Measurements from ENCODE around the gene ALOX5AP. TPM values are rescaled to one million over a fixed set of nuclear protein-coding genes. Genes with fewer than 3 reads are reported as not detected.

ALOX5AP gene
- total and polyA plus RNA-seq, 9 of the 15 experiments (the other 6 are each of a cell fraction or from before 2014, with no cell fraction given): 0.31 TPM; not detected in 8

- no peak for TF ChIP-seq ZBED1 (IDR thresholded peaks at IDR 0.05)
- TF ChIP-seq NFE2L1 (tag; IDR thresholded peaks at IDR 0.05; ENCODE audit: borderline replicate concordance, low read depth): no peak
- no peak for TF ChIP-seq NCOA2 (IDR thresholded peaks at IDR 0.05; ENCODE audit: partially characterized antibody in 2 of 2)
- no peak for TF ChIP-seq POLR2G (IDR thresholded peaks at IDR 0.05; ENCODE audit: low read depth, low read length)
- no peak for TF ChIP-seq NFATC3 (IDR thresholded peaks at IDR 0.05)
- no peak for TF ChIP-seq DIDO1 (tag; IDR thresholded peaks at IDR 0.05; ENCODE audit: low read depth)
- no peak for TF ChIP-seq CEBPB (tag; IDR thresholded peaks at IDR 0.05)
- no peak for TF ChIP-seq THRAP3 (IDR thresholded peaks at IDR 0.05; ENCODE audit: borderline replicate concordance)
- no peak for TF ChIP-seq ZNF780A (CRISPR knock-in tag; IDR thresholded peaks at IDR 0.05)
- no peak for TF ChIP-seq E2F5 (CRISPR knock-in tag; IDR thresholded peaks at IDR 0.05)
- no peak for TF ChIP-seq PKNOX1 (IDR thresholded peaks at IDR 0.05)
- no peak for TF ChIP-seq RHOXF2B (CRISPR knock-in tag; conservative IDR thresholded peaks at IDR 0.05)
- TF ChIP-seq RCOR1 (IDR thresholded peaks at IDR 0.05; ENCODE audit: borderline replicate concordance in 1 of 2, low read depth in 2 of 2, low read length in 2 of 2): no peak
- TF ChIP-seq STAG1 (CRISPR knock-in tag; IDR thresholded peaks at IDR 0.05; ENCODE audit: borderline replicate concordance): no peak
- no peak for TF ChIP-seq HCFC1 (IDR thresholded peaks at IDR 0.05; ENCODE audit: low read depth, low read length)
- no peak for TF ChIP-seq AFF1 (IDR thresholded peaks at IDR 0.05; ENCODE audit: low read depth in 1 of 2, partially characterized antibody in 2 of 2)
- TF ChIP-seq TGIF2 (CRISPR knock-in tag; IDR thresholded peaks at IDR 0.05): no peak
- TF ChIP-seq RBBP5 (IDR thresholded peaks at IDR 0.05; ENCODE audit: borderline replicate concordance, insufficient read depth, low read length, poor library complexity, severe bottlenecking): no peak
- TF ChIP-seq FOXJ3 (CRISPR knock-in tag; IDR thresholded peaks at IDR 0.05): no peak
- DNase-seq (ENCODE audit: extremely low read depth in 1 of 4, low spot score in 3 of 4) (no peak), FAIRE-seq (no peak), ATAC-seq (no peak)
- H3K79me2 ChIP-seq (ENCODE audit: control insufficient read depth, insufficient read depth, low read length): no peaks in the 10 kb centered on the region
- in situ Hi-C loops (cut with MboI) (no loop called here), intact Hi-C loops (cut with micrococcal nuclease) (no loop called here)
- H4K20me1 ChIP-seq (replicated peaks; ENCODE audit: control insufficient read depth, insufficient read depth, low read length): no peaks in the 10 kb centered on the region
- POLR2A ChIA-PET: no interaction called here
- peaks cover 10 to 32% of the 10 kb centered on the region in 2 experiments for H3K27me3 ChIP-seq (ENCODE audit: control insufficient read depth in 2 of 2, insufficient read depth in 2 of 2, low read length in 2 of 2)
- H3K36me3 ChIP-seq (ENCODE audit: control insufficient read depth, insufficient read depth, low read length): no peaks in the 10 kb centered on the region
- no peak overlapping the region for H3K4me3 ChIP-seq
- no peak overlapping the region for H2AFZ ChIP-seq (ENCODE audit: low read depth, low read length)
- H3K27ac ChIP-seq (ENCODE audit: extremely low read depth, low read depth, low read length): no peak overlapping the region
- no peaks in the 10 kb centered on the region for H3K9me3 ChIP-seq (replicated peaks; ENCODE audit: control insufficient read depth, insufficient read depth, low read depth, low read length)
- H3K4me1 ChIP-seq (replicated peaks in 1 of 2; ENCODE audit: control insufficient read depth in 2 of 2, insufficient read depth in 2 of 2, low read length in 2 of 2): no peaks in the 10 kb centered on the region
- H3K4me2 ChIP-seq (ENCODE audit: insufficient read depth, low read length): no peak overlapping the region
- CTCF ChIA-PET (ENCODE audit: low intra/inter-chr PET ratio): no interaction called here
- no peak overlapping the region for H3K9ac ChIP-seq (ENCODE audit: insufficient read depth in 1 of 2, low read depth in 2 of 2, low read length in 2 of 2)
- BruUV-seq (replicated peaks): no TSS peak
- H3K9me1 ChIP-seq (ENCODE audit: control insufficient read depth, insufficient read depth, low read length): no peaks in the 10 kb centered on the region
- WGBS (ENCODE audit: insufficient coverage, low coverage, missing lambda C conversion rate): 0% methylated on average over 4 of the region's 4 CpGs
These were observed 33.3 kb upstream of the ALOX5AP start for GRCh38 chr13:30702006-30702405.

Measured in K562 (cell line).